GM21526 (cell line): ENCODE results near the gene ZBTB47.

Source experiments
- ATAC-seq: cut with Tn5 transposase; IDR thresholded peaks from one replicate; pipeline ENCODE4 v1.9.1; 2021; ENCODE audit warnings: moderate library complexity; ENCODE audit not compliant: unreplicated experiment, low FRiP score

Gene ZBTB47

GRCh38 chr3:42707620-42708355 lies 54.3 kb downstream of the ZBTB47 start:
- ATAC-seq: no peak

- ATAC-seq: no peak
These were observed 55.2 kb downstream of the ZBTB47 start for GRCh38 chr3:42708611-42709151.

GRCh38 chr3:42709621-42710020 lies 56.1 kb downstream of the ZBTB47 start:
- ATAC-seq: no peak

- ATAC-seq: no peak
These were observed 57.0 kb downstream of the ZBTB47 start for GRCh38 chr3:42710323-42711021.

- no peak for ATAC-seq
These were observed 58.2 kb downstream of the ZBTB47 start for GRCh38 chr3:42711491-42712343.

- no peak for ATAC-seq
These were observed 58.8 kb downstream of the ZBTB47 start for GRCh38 chr3:42712344-42712648.

- no peak for ATAC-seq
These were observed 59.3 kb downstream of the ZBTB47 start for GRCh38 chr3:42712688-42713372.

GRCh38 chr3:42713747-42714146 lies 60.2 kb downstream of the ZBTB47 start:
- ATAC-seq: no peak

- no peak for ATAC-seq
These were observed 60.8 kb downstream of the ZBTB47 start for GRCh38 chr3:42714171-42714852.
